IMR-90 (cell line): ENCODE measurements around the gene REPS2. TPM values are rescaled to one million over a fixed set of nuclear protein-coding genes. Genes with fewer than 3 reads are reported as not detected.

Experiments
- ATAC-seq: fragments of 200-7000 bp; cut with Tn5 transposase; 2 replicates; pipeline ENCODE4 v1.9.1; 2020; ENCODE audit warnings: low read depth, mild to moderate bottlenecking, moderate library complexity
- BruUV-seq: library from RNA; stranded (reverse); fragments of 400-500 nt; replicated peaks from 2 replicates; lab custom pipeline; 2021; lab: Mats Ljungman, UMichigan
- CTCF ChIA-PET: fragments of 300-600 bp; formaldehyde crosslinking; extraction: SDS; loops from one replicate; lab custom pipeline; 2021; ENCODE audit warnings: antibody characterized with exemption; lab: Yijun Ruan, JAX
- POLR2A ChIA-PET: fragments of 300-600 bp; sonication (Branson Sonifier 250); formaldehyde crosslinking; loops from one replicate; lab custom pipeline; 2022; ENCODE audit warnings: antibody characterized with exemption; ENCODE audit not compliant: unreplicated experiment; lab: Charles Lee
- DNase-seq: peaks from one replicate; pipeline ENCODE4 v3.0.0; 2013
- H2AFZ ChIP-seq: replicated peaks from 2 replicates; pipeline ENCODE3; 2013; ENCODE audit warnings: low read length, mild to moderate bottlenecking; ENCODE audit not compliant: poor library complexity
- H2AK5ac ChIP-seq: 2 replicates; pipeline ENCODE4 v1.6.1; 2013; ENCODE audit warnings: low read depth, low read length, inconsistent platforms
- H2AK9ac ChIP-seq: replicated peaks from 2 replicates; pipeline ENCODE3; 2013; ENCODE audit warnings: mild to moderate bottlenecking, low read depth, low read length, moderate library complexity; ENCODE audit not compliant: poor library complexity
- H2BK120ac ChIP-seq: 2 replicates; pipeline ENCODE4 v1.6.1; 2013; ENCODE audit warnings: low read depth, low read length, inconsistent platforms
- H2BK15ac ChIP-seq: 3 replicates; pipeline ENCODE4 v1.6.1; 2013; ENCODE audit warnings: low read depth, low read length, inconsistent platforms
- H2BK20ac ChIP-seq: 2 replicates; pipeline ENCODE4 v1.6.1; 2013; ENCODE audit warnings: low read depth, mild to moderate bottlenecking, inconsistent platforms, low read length, moderate library complexity
- H2BK5ac ChIP-seq: 2 replicates; pipeline ENCODE4 v1.6.1; 2013; ENCODE audit warnings: mild to moderate bottlenecking, low read depth, low read length, inconsistent platforms; ENCODE audit not compliant: poor library complexity, severe bottlenecking
- H3K14ac ChIP-seq: replicated peaks from 2 replicates; pipeline ENCODE4 v1.6.1; 2013; ENCODE audit warnings: low read depth, low read length, inconsistent platforms
- H3K18ac ChIP-seq: 2 replicates; pipeline ENCODE4 v1.6.1; 2013; ENCODE audit warnings: low read depth, low read length, control low read depth
- H3K23ac ChIP-seq: 2 replicates; pipeline ENCODE4 v1.6.1; 2013; ENCODE audit warnings: low read depth, low read length, inconsistent platforms
- H3K27ac ChIP-seq: 2 replicates; pipeline ENCODE4 v1.5.1; 2013; ENCODE audit warnings: mild to moderate bottlenecking, control low read depth, low read length; ENCODE audit not compliant: insufficient read depth
- H3K27me3 ChIP-seq: 2 replicates; pipeline ENCODE4 v1.6.1; 2013; ENCODE audit warnings: low read length; ENCODE audit not compliant: control insufficient read depth, insufficient read depth
- H3K36me3 ChIP-seq: 2 replicates; pipeline ENCODE4 v1.6.1; 2013; ENCODE audit warnings: low read length, mixed read lengths; ENCODE audit not compliant: control insufficient read depth, insufficient read depth
- H3K4ac ChIP-seq: 2 replicates; pipeline ENCODE4 v1.6.1; 2013; ENCODE audit warnings: low read depth, low read length, inconsistent platforms
- H3K4me1 ChIP-seq: 2 replicates; pipeline ENCODE4 v1.6.1; 2013; ENCODE audit warnings: low read length, mixed read lengths; ENCODE audit not compliant: control insufficient read depth, insufficient read depth
- H3K4me2 ChIP-seq: 2 replicates; pipeline ENCODE4 v1.6.1; 2013; ENCODE audit warnings: low read depth, mild to moderate bottlenecking, control low read depth, low read length, moderate library complexity
- H3K4me3 ChIP-seq: 2 replicates; pipeline ENCODE4 v1.5.1; 2013; ENCODE audit warnings: low read depth, mild to moderate bottlenecking, control low read depth, low read length, moderate library complexity; ENCODE audit not compliant: insufficient read depth
- H3K56ac ChIP-seq: 2 replicates; pipeline ENCODE4 v1.6.1; 2013; ENCODE audit warnings: low read length, inconsistent platforms; ENCODE audit not compliant: insufficient read depth; ENCODE audit errors: extremely low read depth
- H3K79me1 ChIP-seq, 2 experiments: 2 replicates each; pipeline ENCODE4 v1.6.1; 2013; ENCODE audit warnings: low read length in 2 of 2, inconsistent platforms in 1 of 2, low read depth in 1 of 2
- H3K9ac ChIP-seq: 2 replicates; pipeline ENCODE4 v1.6.1; 2013; ENCODE audit warnings: low read depth, low read length, control low read depth
- H3K9me1 ChIP-seq: 2 replicates; pipeline ENCODE4 v1.6.1; 2013; ENCODE audit warnings: low read length, inconsistent platforms; ENCODE audit not compliant: insufficient read depth
- H3K9me3 ChIP-seq: 2 replicates; pipeline ENCODE4 v1.6.1; 2013; ENCODE audit warnings: low read length; ENCODE audit not compliant: control insufficient read depth, insufficient read depth
- H4K20me1 ChIP-seq: 2 replicates; pipeline ENCODE4 v1.6.1; 2013; ENCODE audit warnings: low read length, inconsistent platforms; ENCODE audit not compliant: insufficient read depth
- H4K5ac ChIP-seq: 2 replicates; pipeline ENCODE4 v1.6.1; 2013; ENCODE audit warnings: mild to moderate bottlenecking, low read depth, low read length, control low read depth
- H4K8ac ChIP-seq, 2 experiments: 2 replicates each; pipeline ENCODE4 v1.6.1; 2013; ENCODE audit warnings: low read depth in 2 of 2, low read length in 2 of 2, control low read depth in 1 of 2, inconsistent platforms in 1 of 2
- H4K91ac ChIP-seq: 2 replicates; pipeline ENCODE4 v1.6.1; 2013; ENCODE audit warnings: low read depth, low read length, inconsistent platforms; ENCODE audit not compliant: insufficient read depth
- BHLHE40 ChIP-seq: fragments of 150-350 bp; IDR thresholded peaks from 2 replicates; pipeline ENCODE4 v1.6.1; 2016; ENCODE audit warnings: mild to moderate bottlenecking, low read depth, low read length
- CEBPB ChIP-seq: IDR thresholded peaks from 2 replicates; pipeline ENCODE4 v1.6.1; 2012; ENCODE audit warnings: low read depth, low read length, improper control_type of control experiment
- CHD1 ChIP-seq: IDR thresholded peaks from 2 replicates; pipeline ENCODE4 v1.6.1; 2012; ENCODE audit warnings: low read depth, low read length, improper control_type of control experiment
- CTCF ChIP-seq: conservative IDR thresholded peaks from 2 replicates; pipeline ENCODE4 v1.5.1; 2012; ENCODE audit warnings: mild to moderate bottlenecking, low read depth, low read length, improper control_type of control experiment
- FOS ChIP-seq: fragments of 150-350 bp; IDR thresholded peaks from 2 replicates; pipeline ENCODE4 v1.6.1; 2016; ENCODE audit warnings: low read depth, low read length
- MAFK ChIP-seq: IDR thresholded peaks from 2 replicates; pipeline ENCODE4 v1.6.1; 2012; ENCODE audit warnings: low read depth, low read length, improper control_type of control experiment
- POLR2A ChIP-seq: IDR thresholded peaks from 2 replicates; pipeline ENCODE4 v1.6.1; 2012; ENCODE audit warnings: mild to moderate bottlenecking, low read depth, low read length
- RAD21 ChIP-seq: IDR thresholded peaks from 2 replicates; pipeline ENCODE4 v1.6.1; 2012; ENCODE audit warnings: low read length, improper control_type of control experiment
- WGBS, 2 experiments: methylation state at CpG; one replicate each; pipeline versions ENCODE4 v1.1.5 to v1.1.7; 2013; ENCODE audit warnings: missing lambda C conversion rate in 2 of 2; ENCODE audit not compliant: insufficient read length in 1 of 2; ENCODE audit errors: extremely low coverage in 2 of 2; 5-methylcytosine and 5-hydroxymethylcytosine counted together
- dilution Hi-C: fragments of 300-500 bp; cut with HindIII; formaldehyde crosslinking; loops from one replicate; pipeline ENCODE4 v1.14.3; 2018; ENCODE audit warnings: low sequenced_read_pairs; ENCODE audit not compliant: unreplicated experiment
- in situ Hi-C: fragments of 300-500 bp; cut with MboI; formaldehyde crosslinking; loops from 3 replicates; pipeline ENCODE4 v1.14.3; 2019; ENCODE audit warnings: low sequenced_read_pairs, inconsistent platforms, mixed read lengths
- intact Hi-C: fragments of 100-400 bp; cut with micrococcal nuclease; formaldehyde crosslinking; loops from 2 replicates; pipeline ENCODE4 v1.10.0; 2022
- polyA plus RNA-seq, 3 experiments: library from polyadenylated mRNA; depleted of rRNA; stranded (reverse); fragments of >200 nt; gene quantifications; 2 replicates each; pipeline ENCODE4 v1.2.3, GENCODE V29; 2012; ENCODE audit warnings: low replicate concordance in 1 of 3
- total RNA-seq: library from RNA; depleted of rRNA; stranded (reverse); fragments of >200 nt; gene quantifications from 2 replicates; pipeline ENCODE4 v1.2.3, GENCODE V29; 2012
- TF ChIP-seq, protein P1 (sequence below): fragments of 150-350 bp; IDR thresholded peaks from 2 replicates; pipeline ENCODE4 v1.6.1; 2016; ENCODE audit warnings: low read depth, mild to moderate bottlenecking, low read length, moderate library complexity, borderline replicate concordance

Gene REPS2
- total and polyA plus RNA-seq, 2 of the 4 experiments (the other 2 are of a cell fraction): 0.02 to 0.18 TPM

GRCh38 chrX:17075004-17075403 lies 128.5 kb downstream of the REPS2 start:
- Histone ChIP-seq H4K8ac (no peak overlapping the region), H3K9ac (no peak overlapping the region), H3K9me1 (no peaks in the 10 kb centered on the region), H3K14ac (no peak overlapping the region), H3K23ac (no peak overlapping the region), H4K91ac (no peak overlapping the region), H3K4me1 (peaks cover 2% of the 10 kb centered on the region), H3K27me3 (peaks cover 16% of the 10 kb centered on the region), H2AFZ (no peak overlapping the region), H2AK9ac (no peak overlapping the region), H2BK120ac (no peak overlapping the region), H3K4me2 (no peak overlapping the region), H3K79me1 (no peaks in the 10 kb centered on the region), H4K5ac (no peak overlapping the region), H3K36me3 (no peaks in the 10 kb centered on the region), H2BK5ac (no peak overlapping the region), H2BK20ac (no peak overlapping the region), H3K27ac (no peak overlapping the region), H3K4ac (no peak overlapping the region), H2BK15ac (no peak overlapping the region), H4K20me1 (no peaks in the 10 kb centered on the region), H3K18ac (no peak overlapping the region), H2AK5ac (no peak overlapping the region), H3K4me3 (no peak overlapping the region), H3K9me3 (no peaks in the 10 kb centered on the region), H3K56ac (no peak overlapping the region)
- POLR2A ChIA-PET: no interaction called here
- no CpG with 5 or more reads among the region's 2 CpGs for WGBS, 2 experiments
- CTCF ChIA-PET: no interaction called here
- in situ Hi-C loops (no loop called here), dilution Hi-C loops (no loop called here), intact Hi-C loops (no loop called here)
- ATAC-seq (no peak), DNase-seq (no peak)
- BruUV-seq: no TSS peak
- TF ChIP-seq FOS: no peak
- TF ChIP-seq CHD1: no peak
- TF ChIP-seq, protein P1, sequence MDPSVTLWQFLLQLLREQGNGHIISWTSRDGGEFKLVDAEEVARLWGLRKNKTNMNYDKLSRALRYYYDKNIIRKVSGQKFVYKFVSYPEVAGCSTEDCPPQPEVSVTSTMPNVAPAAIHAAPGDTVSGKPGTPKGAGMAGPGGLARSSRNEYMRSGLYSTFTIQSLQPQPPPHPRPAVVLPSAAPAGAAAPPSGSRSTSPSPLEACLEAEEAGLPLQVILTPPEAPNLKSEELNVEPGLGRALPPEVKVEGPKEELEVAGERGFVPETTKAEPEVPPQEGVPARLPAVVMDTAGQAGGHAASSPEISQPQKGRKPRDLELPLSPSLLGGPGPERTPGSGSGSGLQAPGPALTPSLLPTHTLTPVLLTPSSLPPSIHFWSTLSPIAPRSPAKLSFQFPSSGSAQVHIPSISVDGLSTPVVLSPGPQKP: no peak
- TF ChIP-seq CTCF: no peak
- TF ChIP-seq BHLHE40: no peak
- no peak for TF ChIP-seq CEBPB
- no peak for TF ChIP-seq POLR2A
- no peak for TF ChIP-seq MAFK
- no peak for TF ChIP-seq RAD21
